WTC11 (cell line): ENCODE measurements around the gene EYA2.

Source experiments
- CTCF ChIP-seq: fragments of 200-600 bp; IDR thresholded peaks from 2 replicates; pipeline ENCODE4 v1.8.0; 2022; ENCODE audit warnings: antibody characterized with exemption
- TEAD4 ChIP-seq: sonication (generic); formaldehyde crosslinking; IDR thresholded peaks from 2 replicates; pipeline ENCODE4 v1.8.0; 2022; ENCODE audit warnings: mild to moderate bottlenecking, missing genetic modification reagents
- ZMAT4 ChIP-seq: fragments of 250-450 bp; sonication (Bioruptor Pico); IDR thresholded peaks from 2 replicates; pipeline ENCODE4 v1.9.0; 2021; ENCODE audit warnings: mild to moderate bottlenecking

- TF ChIP-seq ZMAT4 (CRISPR knock-in tag): no peak
- no peak for TF ChIP-seq TEAD4 (CRISPR knock-in tag)
- TF ChIP-seq CTCF: no peak
Observed at GRCh38 chr20:47099093-47099492, 204.4 kb downstream of the EYA2 start.
